GM23338 (cell line): ENCODE results near the gene MYF5. TPM values are rescaled to one million over a fixed set of nuclear protein-coding genes. Genes with fewer than 3 reads are reported as not detected.

Experiments
- ATAC-seq: fragments of 200-7000 bp; cut with Tn5 transposase; 3 replicates; pipeline ENCODE4 v1.9.1; 2020
- DNase-seq: peaks from one replicate; pipeline ENCODE4 v3.0.0-alpha.2; 2015; ENCODE audit warnings: low spot score
- H2AFZ ChIP-seq: fragments of 200-600 bp; sonication (generic); 2 replicates; pipeline ENCODE4 v1.8.0; 2016; ENCODE audit warnings: antibody characterized with exemption, mild to moderate bottlenecking, moderate library complexity
- H3F3A ChIP-seq: fragments of 200-600 bp; sonication (generic); replicated peaks from 2 replicates; pipeline ENCODE4 v1.8.0; 2017; ENCODE audit warnings: antibody characterized with exemption, mixed run types, low read depth
- H3K27ac ChIP-seq: fragments of 200-600 bp; sonication (generic); 2 replicates; pipeline ENCODE4 v1.6.1; 2016; ENCODE audit warnings: low read depth
- H3K27me3 ChIP-seq: fragments of 200-600 bp; sonication (generic); 2 replicates; pipeline ENCODE4 v1.8.0; 2016; ENCODE audit warnings: mild to moderate bottlenecking, mixed run types, moderate library complexity; ENCODE audit not compliant: insufficient read depth
- H3K36me3 ChIP-seq: fragments of 200-600 bp; sonication (generic); 2 replicates; pipeline ENCODE4 v1.8.0; 2016; ENCODE audit warnings: mild to moderate bottlenecking; ENCODE audit not compliant: insufficient read depth
- H3K4me1 ChIP-seq: fragments of 200-600 bp; sonication (generic); 2 replicates; pipeline ENCODE4 v1.8.0; 2016; ENCODE audit warnings: mild to moderate bottlenecking, moderate library complexity; ENCODE audit not compliant: insufficient read depth
- H3K4me2 ChIP-seq: fragments of 200-600 bp; sonication (generic); 2 replicates; pipeline ENCODE4 v1.7.1; 2017; ENCODE audit warnings: mixed run types
- H3K4me3 ChIP-seq: fragments of 200-600 bp; sonication (generic); 2 replicates; pipeline ENCODE4 v1.6.1; 2016; ENCODE audit warnings: mixed run types
- H3K79me2 ChIP-seq: fragments of 200-600 bp; sonication (generic); replicated peaks from 2 replicates; pipeline ENCODE4 v1.8.0; 2017; ENCODE audit warnings: mild to moderate bottlenecking; ENCODE audit not compliant: insufficient read depth
- H3K9me2 ChIP-seq: fragments of 200-600 bp; sonication (generic); 2 replicates; pipeline ENCODE4 v1.8.0; 2017; ENCODE audit not compliant: insufficient read depth
- H4K20me1 ChIP-seq: fragments of 200-600 bp; sonication (generic); replicated peaks from 2 replicates; pipeline ENCODE4 v1.8.0; 2017; ENCODE audit warnings: mild to moderate bottlenecking; ENCODE audit not compliant: insufficient read depth
- H3K27ac Mint-ChIP-seq: 2 replicates; pipeline ENCODE4 v1.8.0; 2020; ENCODE audit warnings: inconsistent platforms, mild to moderate bottlenecking, moderate library complexity, mixed read lengths
- H3K27me3 Mint-ChIP-seq: 3 replicates; pipeline ENCODE4 v1.8.0; 2022; ENCODE audit warnings: low read depth, mild to moderate bottlenecking, moderate library complexity, mixed read lengths, inconsistent platforms; ENCODE audit not compliant: insufficient read depth, poor library complexity
- H3K36me3 Mint-ChIP-seq: 3 replicates; pipeline ENCODE4 v1.8.0; 2021; ENCODE audit warnings: low read depth, mild to moderate bottlenecking, inconsistent platforms, moderate library complexity, mixed read lengths
- H3K4me1 Mint-ChIP-seq: 3 replicates; pipeline ENCODE4 v1.8.0; 2020; ENCODE audit warnings: mild to moderate bottlenecking, inconsistent platforms, mixed read lengths
- H3K4me3 Mint-ChIP-seq: 3 replicates; pipeline ENCODE4 v1.8.0; 2021; ENCODE audit warnings: moderate library complexity, mild to moderate bottlenecking, inconsistent platforms, mixed read lengths
- H3K9me3 Mint-ChIP-seq: 3 replicates; pipeline ENCODE4 v1.8.0; 2020; ENCODE audit warnings: moderate library complexity, mild to moderate bottlenecking, inconsistent platforms, mixed read lengths
- CREB1 ChIP-seq: fragments of 250-450 bp; sonication (Bioruptor Pico); IDR thresholded peaks from 2 replicates; pipeline ENCODE4 v1.5.0; 2020; ENCODE audit warnings: low read depth, mild to moderate bottlenecking, moderate library complexity
- EZH2 ChIP-seq: fragments of 200-600 bp; sonication (generic); IDR thresholded peaks from one replicate; pipeline ENCODE4 v1.8.0; 2017; ENCODE audit warnings: antibody characterized with exemption, mild to moderate bottlenecking, low read depth; ENCODE audit not compliant: unreplicated experiment
- EZH2phosphoT487 ChIP-seq: fragments of 200-600 bp; sonication (generic); IDR thresholded peaks from one replicate; pipeline ENCODE4 v1.8.1; 2018; ENCODE audit warnings: antibody characterized with exemption; ENCODE audit not compliant: unreplicated experiment
- JUNB ChIP-seq: IDR thresholded peaks from one replicate; pipeline ENCODE4 v1.6.1; 2016; ENCODE audit warnings: antibody characterized with exemption; ENCODE audit not compliant: unreplicated experiment
- NANOG ChIP-seq: IDR thresholded peaks from 2 replicates; pipeline ENCODE4 v1.6.1; 2016; ENCODE audit warnings: antibody characterized with exemption, borderline replicate concordance
- POLR2AphosphoS5 ChIP-seq: IDR thresholded peaks from 2 replicates; pipeline ENCODE4 v1.6.1; 2016; ENCODE audit warnings: antibody characterized with exemption, low read depth
- REST ChIP-seq: IDR thresholded peaks from one replicate; pipeline ENCODE4 v1.6.1; 2018; ENCODE audit warnings: antibody characterized with exemption; ENCODE audit not compliant: unreplicated experiment
- STAT1 ChIP-seq: IDR thresholded peaks from one replicate; pipeline ENCODE4 v1.6.1; 2016; ENCODE audit warnings: antibody characterized with exemption; ENCODE audit not compliant: unreplicated experiment
- ZNF114 ChIP-seq: fragments of 250-450 bp; sonication (Bioruptor Pico); IDR thresholded peaks from 2 replicates; pipeline ENCODE4 v1.5.0; 2020; ENCODE audit warnings: mild to moderate bottlenecking, moderate library complexity
- ZNF331 ChIP-seq: fragments of 250-450 bp; sonication (Bioruptor Pico); IDR thresholded peaks from 2 replicates; pipeline ENCODE4 v1.5.0; 2020; ENCODE audit warnings: low read depth, mild to moderate bottlenecking, moderate library complexity
- ZNF462 ChIP-seq: fragments of 250-450 bp; sonication (Bioruptor Pico); IDR thresholded peaks from 2 replicates; pipeline ENCODE4 v1.5.0; 2020; ENCODE audit warnings: mild to moderate bottlenecking, moderate library complexity
- polyA plus RNA-seq: library from polyadenylated mRNA; unstranded; fragments of >200 nt; fragmentation: Nextera tagmentation; extraction: Ambion mirVana; gene quantifications from 2 replicates; pipeline ENCODE4 v1.2.1, GENCODE V29; 2016
- total RNA-seq: library from RNA; depleted of rRNA; stranded (reverse); fragments of >200 nt; shearing (Covaris generic); gene quantifications from 2 replicates; pipeline ENCODE4 v1.2.3, GENCODE V29; 2014
- TF ChIP-seq, protein P1 (sequence below), 2 experiments: fragments of 200-600 bp in 1 of 2; sonication (generic) in 1 of 2; conservative IDR thresholded peaks; 2 replicates each; pipeline versions ENCODE4 v1.5.1 to v1.6.1; 2016 to 2017; ENCODE audit warnings: antibody characterized with exemption in 2 of 2, low read depth in 2 of 2, mild to moderate bottlenecking in 2 of 2, moderate library complexity in 1 of 2

Gene MYF5
- total and polyA plus RNA-seq, 2 experiments from 2014 or later, result not detected

DNA sequence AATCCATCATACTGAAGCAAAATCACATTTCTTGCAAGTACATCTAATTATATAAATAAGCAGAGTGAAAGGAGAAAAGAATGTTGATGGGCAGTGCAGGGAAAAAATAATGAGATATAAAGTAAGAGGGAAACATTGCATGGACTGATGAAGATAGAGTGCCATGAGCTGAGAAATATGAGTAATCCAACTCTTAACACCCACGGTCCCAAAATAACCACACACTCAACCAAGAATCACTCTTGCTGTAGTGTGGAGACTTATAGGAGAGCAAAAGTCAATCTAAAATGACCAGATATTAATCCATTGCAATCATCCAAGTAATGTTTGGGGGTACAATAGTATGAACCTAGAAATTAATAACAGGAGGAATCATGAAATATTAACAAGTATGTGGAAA, 40.2 kb downstream of the MYF5 start (continued):
- no peak for TF ChIP-seq REST
- no peak for TF ChIP-seq EZH2phosphoT487
- TF ChIP-seq, protein P1, sequence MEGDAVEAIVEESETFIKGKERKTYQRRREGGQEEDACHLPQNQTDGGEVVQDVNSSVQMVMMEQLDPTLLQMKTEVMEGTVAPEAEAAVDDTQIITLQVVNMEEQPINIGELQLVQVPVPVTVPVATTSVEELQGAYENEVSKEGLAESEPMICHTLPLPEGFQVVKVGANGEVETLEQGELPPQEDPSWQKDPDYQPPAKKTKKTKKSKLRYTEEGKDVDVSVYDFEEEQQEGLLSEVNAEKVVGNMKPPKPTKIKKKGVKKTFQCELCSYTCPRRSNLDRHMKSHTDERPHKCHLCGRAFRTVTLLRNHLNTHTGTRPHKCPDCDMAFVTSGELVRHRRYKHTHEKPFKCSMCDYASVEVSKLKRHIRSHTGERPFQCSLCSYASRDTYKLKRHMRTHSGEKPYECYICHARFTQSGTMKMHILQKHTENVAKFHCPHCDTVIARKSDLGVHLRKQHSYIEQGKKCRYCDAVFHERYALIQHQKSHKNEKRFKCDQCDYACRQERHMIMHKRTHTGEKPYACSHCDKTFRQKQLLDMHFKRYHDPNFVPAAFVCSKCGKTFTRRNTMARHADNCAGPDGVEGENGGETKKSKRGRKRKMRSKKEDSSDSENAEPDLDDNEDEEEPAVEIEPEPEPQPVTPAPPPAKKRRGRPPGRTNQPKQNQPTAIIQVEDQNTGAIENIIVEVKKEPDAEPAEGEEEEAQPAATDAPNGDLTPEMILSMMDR (conservative IDR thresholded peaks at IDR 0.05; ENCODE audit: low read depth in 2 of 2), result no peak
- no peak for TF ChIP-seq POLR2AphosphoS5
- TF ChIP-seq STAT1, result no peak
- TF ChIP-seq NANOG, result no peak
- TF ChIP-seq EZH2, result no peak
- TF ChIP-seq CREB1 (CRISPR knock-in tag), result no peak
- no peak for TF ChIP-seq ZNF331 (CRISPR knock-in tag)

DNA sequence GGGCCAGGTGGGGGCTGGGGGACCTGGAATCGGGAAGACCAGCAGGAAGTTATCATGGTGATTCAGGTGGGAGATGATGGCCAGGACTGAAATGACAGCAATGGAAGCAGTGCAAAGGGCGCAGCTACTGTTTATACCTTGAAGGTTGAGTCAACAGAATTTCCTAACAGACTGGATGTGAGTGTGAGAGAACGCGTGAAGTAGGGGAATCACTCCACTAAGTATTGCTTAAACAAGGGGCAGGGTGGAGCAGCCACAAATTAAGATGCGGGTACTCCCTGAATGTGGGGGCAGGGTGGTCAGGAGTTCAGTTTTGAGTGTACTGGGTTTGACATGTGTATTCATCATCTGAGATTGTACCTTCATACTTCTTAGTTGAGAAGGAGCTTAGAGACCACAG, 45.1 kb downstream of the MYF5 start:
- H3K36me3 Mint-ChIP-seq, result no peaks in the 10 kb centered on the region
- ATAC-seq (no peak), DNase-seq (no peak)
- no peak overlapping the region for H3K27ac Mint-ChIP-seq
- Histone ChIP-seq H3K79me2 (no peaks in the 10 kb centered on the region), H3K4me3 (no peak overlapping the region), H3K4me1 (peaks cover 15% of the 10 kb centered on the region), H3K4me2 (no peak overlapping the region), H3K9me2 (no peaks in the 10 kb centered on the region), H3K36me3 (no peaks in the 10 kb centered on the region), H2AFZ (no peak overlapping the region), H3F3A (no peaks in the 10 kb centered on the region), H3K27me3 (no peaks in the 10 kb centered on the region), H4K20me1 (no peaks in the 10 kb centered on the region), H3K27ac (no peak overlapping the region)
- H3K27me3 Mint-ChIP-seq, result peaks cover 2% of the 10 kb centered on the region
- peaks cover 29% of the 10 kb centered on the region for H3K4me1 Mint-ChIP-seq
- no peak overlapping the region for H3K4me3 Mint-ChIP-seq
- H3K9me3 Mint-ChIP-seq, result no peaks in the 10 kb centered on the region
- no peak for TF ChIP-seq ZNF114 (CRISPR knock-in tag)
- TF ChIP-seq NANOG, result no peak
- no peak for TF ChIP-seq JUNB
- TF ChIP-seq, protein P1 (conservative IDR thresholded peaks at IDR 0.05; ENCODE audit: low read depth in 2 of 2), result no peak
- no peak for TF ChIP-seq CREB1 (CRISPR knock-in tag)
- TF ChIP-seq EZH2phosphoT487, result no peak
- no peak for TF ChIP-seq ZNF462 (CRISPR knock-in tag)
- TF ChIP-seq ZNF331 (CRISPR knock-in tag), result no peak
